GM23248 (cell line): Measurements from ENCODE around the gene MEI1.

Experiments used
- EZH2 ChIP-seq: fragments of 200-600 bp; sonication (generic); IDR thresholded peaks from 2 replicates; pipeline ENCODE4 v1.6.1; 2018; ENCODE audit warnings: antibody characterized with exemption, mild to moderate bottlenecking; ENCODE audit not compliant: insufficient read depth, poor library complexity, severe bottlenecking
- EZH2phosphoT487 ChIP-seq: fragments of 200-600 bp; sonication (generic); IDR thresholded peaks from 2 replicates; pipeline ENCODE4 v1.6.1; 2018; ENCODE audit warnings: antibody characterized with exemption, moderate library complexity, mild to moderate bottlenecking, low read depth; ENCODE audit not compliant: insufficient read depth

DNA sequence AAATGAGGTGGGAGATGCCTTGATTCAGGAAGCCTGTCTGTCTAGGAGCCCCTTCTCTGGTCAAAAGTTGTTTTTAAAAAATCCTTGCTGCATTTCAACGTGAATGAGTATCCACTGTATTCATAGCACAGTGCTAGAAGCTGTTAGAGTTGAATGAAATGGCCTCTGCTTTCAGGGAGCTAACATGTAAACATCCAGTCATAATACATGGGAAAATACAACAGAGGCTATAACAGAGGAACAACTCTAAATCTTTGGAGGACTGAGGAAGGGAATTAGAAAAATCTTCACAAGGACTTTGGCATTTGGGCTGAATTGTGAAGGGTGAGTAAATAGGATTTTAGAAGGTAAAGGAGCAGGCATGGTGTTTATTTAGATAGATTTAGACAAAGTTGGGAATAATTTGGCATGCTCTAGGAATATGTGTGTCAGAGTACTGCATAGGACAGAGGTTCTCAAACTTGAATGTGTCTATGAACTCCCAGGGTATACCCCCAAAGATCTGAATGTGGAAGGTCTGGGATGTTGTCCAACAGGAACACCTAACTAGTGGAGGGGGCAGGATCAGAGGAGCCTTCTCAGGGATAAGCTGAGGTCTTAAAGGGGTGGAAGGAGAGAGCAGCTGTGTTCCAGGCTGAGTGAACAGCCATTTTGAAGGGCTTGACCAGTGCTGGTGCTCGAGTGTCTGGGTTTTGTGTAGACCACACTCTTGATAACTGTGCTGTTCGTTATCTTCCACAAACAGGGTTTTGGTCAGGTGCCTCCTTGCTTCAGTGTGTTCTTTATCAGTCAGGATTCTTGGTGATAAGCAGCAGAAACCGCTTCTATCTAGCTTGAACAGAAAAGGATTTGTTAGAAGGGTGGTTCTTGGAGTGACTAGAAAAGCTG lies 146.3 kb downstream of the MEI1 start:
- TF ChIP-seq EZH2 (no peak), EZH2phosphoT487 (no peak)
